GM19438 (cell line): ENCODE measurements around the gene MMP24.
"Not testable (repeated sequence)": the region's sequence is repeated elsewhere in the genome, so short reads cannot be mapped to it uniquely, and the experiment has no call there.

Experiments used
- ATAC-seq: cut with Tn5 transposase; IDR thresholded peaks from one replicate; pipeline ENCODE4 v1.9.1; 2021; ENCODE audit warnings: low read depth; ENCODE audit not compliant: unreplicated experiment

The MMP24 gene

GRCh38 chr20:35252598-35252997 lies 26.1 kb downstream of the MMP24 start:
- not testable (repeated sequence) for ATAC-seq

DNA sequence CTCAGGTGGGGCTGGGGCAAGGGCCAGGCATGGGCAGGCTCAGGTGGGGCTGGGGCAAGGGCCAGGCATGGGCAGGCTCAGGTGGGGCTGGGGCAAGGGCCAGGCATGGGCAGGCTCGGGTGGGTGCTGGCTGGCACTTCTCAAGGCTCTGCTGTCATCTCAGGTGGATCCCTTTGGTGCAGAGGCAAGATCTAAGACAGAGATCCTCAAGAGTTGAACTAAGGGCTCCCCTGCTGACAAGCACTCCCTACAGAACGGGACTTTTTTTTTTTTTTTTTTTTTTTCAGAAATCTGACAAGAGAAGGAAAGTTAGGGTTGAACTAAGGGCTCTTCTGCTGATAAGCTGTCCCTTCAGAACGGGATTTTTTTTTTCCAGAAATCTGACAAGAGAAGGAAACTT lies 26.5 kb downstream of the MMP24 start:
- no peak for ATAC-seq

GRCh38 chr20:35254448-35254999 lies 28.0 kb downstream of the MMP24 start:
- no peak for ATAC-seq

GRCh38 chr20:35257175-35257909 lies 30.9 kb downstream of the MMP24 start:
- ATAC-seq = no peak

GRCh38 chr20:35260426-35260825 lies 33.9 kb downstream of the MMP24 start:
- ATAC-seq = no peak

DNA sequence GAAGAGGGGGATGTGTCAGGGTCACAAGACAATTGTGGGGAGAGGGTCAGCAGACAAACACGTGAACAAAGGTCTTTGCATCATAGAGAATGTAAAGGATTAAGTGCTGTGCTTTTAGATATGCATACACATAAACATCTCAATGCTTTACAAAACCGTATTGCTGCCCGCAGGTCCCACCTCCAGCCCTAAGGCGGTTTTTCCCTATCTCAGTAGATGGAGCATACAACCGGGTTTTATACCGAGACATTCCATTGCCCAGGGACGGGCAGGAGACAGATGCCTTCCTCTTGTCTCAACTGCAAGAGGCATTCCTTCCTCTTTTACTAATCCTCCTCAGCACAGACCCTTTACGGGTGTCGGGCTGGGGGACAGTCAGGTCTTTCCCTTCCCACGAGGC lies 35.8 kb downstream of the MMP24 start:
- ATAC-seq = not testable (repeated sequence)

DNA sequence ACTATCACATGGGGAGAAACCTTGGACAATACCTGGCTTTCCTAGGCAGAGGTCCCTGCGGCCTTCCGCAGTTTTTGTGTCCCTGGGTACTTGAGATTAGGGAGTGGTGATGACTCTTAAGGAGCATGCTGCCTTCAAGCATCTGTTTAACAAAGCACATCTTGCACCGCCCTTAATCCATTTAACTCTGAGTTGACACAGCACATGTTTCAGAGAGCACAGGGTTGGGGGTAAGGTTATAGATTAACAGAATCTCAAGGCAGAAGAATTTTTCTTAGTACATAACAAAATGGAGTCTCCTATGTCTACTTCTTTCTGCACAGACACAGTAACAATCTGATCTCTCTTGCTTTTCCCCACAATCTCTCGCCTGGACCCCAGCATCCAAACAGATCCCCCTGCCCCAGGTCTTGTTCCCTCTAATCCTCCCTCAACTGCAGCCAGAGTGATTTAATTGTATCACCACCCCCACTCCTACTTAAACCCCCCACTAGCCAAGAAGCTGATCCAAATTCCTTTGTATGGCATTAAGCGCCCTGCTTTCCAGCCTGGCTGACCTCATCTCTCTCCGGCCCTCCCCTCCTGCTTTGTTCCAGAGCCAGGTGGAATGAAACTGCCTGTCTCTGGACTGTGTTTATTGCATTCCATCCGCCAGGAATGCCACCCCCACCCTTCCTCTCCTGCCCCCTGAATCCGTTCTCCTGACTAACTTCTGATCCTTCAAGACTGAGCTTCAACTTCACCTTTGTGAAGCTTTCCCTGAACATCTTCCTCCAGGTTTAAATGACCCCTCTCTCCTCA lies 36.4 kb downstream of the MMP24 start:
- not testable (repeated sequence) for ATAC-seq

DNA sequence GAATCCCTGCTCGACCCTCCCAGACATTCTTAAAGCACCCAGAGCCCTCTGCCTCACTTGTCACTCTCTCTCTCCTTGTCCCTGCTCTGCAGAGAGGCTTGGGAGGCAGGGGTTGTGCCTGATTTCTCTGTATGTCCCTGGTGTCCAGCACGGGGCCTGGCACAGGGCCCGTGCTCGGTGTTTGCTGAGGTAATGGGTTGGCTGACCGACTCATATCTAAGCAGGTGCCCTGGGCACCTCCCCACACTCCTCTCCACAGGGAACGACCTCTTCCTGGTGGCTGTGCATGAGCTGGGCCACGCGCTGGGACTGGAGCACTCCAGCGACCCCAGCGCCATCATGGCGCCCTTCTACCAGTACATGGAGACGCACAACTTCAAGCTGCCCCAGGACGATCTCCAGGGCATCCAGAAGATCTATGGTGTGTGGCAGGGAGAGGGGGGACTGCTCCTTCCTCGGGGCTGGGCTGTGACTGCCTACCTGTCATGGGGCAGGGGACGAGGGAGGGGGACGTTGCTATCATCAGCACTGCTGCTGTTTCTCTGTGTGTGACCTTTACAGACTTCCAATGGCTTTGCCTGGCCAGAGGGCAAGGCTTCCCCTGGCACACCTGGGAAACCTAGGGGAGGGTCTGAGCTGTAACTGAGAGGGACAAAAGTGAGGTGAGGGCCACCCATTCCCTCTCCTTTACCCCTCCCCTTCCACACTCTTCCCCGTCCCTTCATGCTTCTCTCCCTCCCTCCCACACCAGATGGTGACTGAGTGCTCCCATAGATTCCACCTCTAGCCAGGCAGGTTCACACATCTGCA lies 37.2 kb downstream of the MMP24 start:
- no peak for ATAC-seq

- no peak for ATAC-seq
Observed at GRCh38 chr20:35264755-35265154, 38.3 kb downstream of the MMP24 start.

GRCh38 chr20:35267092-35267491 lies 40.6 kb downstream of the MMP24 start:
- no peak for ATAC-seq

- no peak for ATAC-seq
Observed at GRCh38 chr20:35269055-35269781, 42.7 kb downstream of the MMP24 start.

DNA sequence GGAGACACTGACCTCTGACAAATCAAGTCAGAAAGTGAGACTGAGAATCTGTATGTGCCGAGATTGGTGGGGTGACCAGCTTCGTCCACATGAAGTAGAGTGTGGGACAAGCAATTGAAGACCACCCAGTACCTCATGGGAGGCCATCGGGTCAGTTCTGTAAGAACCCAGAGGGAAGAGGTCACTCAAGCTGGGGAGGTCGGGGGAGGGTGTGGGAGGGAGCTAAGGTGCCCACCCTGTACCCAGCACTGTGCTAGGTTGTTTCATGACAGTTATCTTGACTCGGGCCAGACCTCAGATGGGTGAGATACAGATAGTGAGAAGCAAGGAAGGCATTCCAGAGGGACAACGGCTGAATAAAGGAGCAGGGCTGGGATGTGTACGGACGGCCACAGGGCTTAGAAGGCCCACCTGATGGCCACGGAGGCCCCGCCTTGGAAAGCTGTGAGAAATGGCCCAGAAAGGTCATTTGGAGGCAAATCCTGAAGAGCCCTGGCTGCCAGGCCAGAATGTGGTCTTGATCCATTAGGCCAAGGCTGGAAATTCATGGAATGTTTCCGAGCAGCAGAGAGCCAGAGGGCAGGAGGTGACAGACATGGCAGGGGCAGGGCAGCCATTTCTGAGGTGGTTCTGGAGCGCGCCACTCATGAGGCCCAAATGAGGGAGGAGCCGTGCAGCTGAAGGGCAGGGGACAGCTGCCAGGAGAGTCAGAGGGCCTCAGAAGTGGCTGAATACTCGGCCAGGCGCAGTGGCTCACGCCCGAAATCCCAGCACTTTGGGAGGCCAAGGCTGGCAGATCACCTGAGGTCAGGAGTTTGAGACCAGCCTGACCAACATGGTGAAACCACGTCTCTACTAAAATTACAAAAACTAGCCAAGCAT lies 43.8 kb downstream of the MMP24 start:
- ATAC-seq = no peak

GRCh38 chr20:35271073-35271882 lies 44.8 kb downstream of the MMP24 start:
- no peak for ATAC-seq

- ATAC-seq = no peak
Observed at GRCh38 chr20:35271904-35272303, 45.4 kb downstream of the MMP24 start.

DNA sequence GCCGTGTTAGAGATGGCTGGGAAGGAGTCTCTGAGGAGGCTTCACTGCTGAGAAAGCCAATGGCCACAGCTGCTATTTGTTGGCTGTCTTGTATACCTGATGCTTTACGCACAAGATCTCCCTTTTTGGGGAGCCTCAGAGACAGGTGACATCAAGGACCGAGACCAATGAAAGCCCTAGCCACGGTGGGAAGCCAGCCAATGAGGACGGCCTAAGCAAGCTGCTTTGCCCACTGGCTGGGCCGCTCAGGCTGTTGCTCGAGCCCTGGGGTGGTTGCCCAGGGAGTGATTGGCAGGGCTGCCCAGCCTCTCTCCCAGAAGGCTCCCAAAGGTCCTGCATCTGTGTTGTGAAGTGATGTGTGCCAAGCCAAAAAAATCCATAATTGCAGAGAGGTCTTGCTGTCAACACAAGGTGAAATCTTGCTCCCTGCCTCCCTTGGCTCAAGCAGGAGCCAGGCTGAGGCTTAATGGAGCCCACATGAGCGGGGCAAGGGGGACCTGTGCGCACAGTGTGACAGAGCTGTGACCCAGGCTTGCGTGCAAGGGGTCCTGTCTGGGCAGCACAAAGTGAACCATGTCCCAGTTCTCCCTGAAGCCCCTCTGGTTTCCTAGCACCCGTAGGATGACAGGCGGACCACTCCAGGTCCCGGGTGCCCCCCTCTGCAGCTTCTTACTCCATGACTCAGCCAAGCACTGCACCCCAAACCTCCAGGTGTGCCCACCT lies 47.1 kb downstream of the MMP24 start:
- no peak for ATAC-seq

- ATAC-seq = no peak
Observed at GRCh38 chr20:35274172-35275092, 47.9 kb downstream of the MMP24 start.
